Measurements from ENCODE around the gene BLVRA. TPM values are rescaled to one million over a fixed set of nuclear protein-coding genes. Genes with fewer than 3 reads are reported as not detected.

The BLVRA gene
- polyA plus RNA-seq, 1 donor (not counting 4 experiments of a cell fraction or from before 2014, with no cell fraction given): 49.6 TPM

DNA sequence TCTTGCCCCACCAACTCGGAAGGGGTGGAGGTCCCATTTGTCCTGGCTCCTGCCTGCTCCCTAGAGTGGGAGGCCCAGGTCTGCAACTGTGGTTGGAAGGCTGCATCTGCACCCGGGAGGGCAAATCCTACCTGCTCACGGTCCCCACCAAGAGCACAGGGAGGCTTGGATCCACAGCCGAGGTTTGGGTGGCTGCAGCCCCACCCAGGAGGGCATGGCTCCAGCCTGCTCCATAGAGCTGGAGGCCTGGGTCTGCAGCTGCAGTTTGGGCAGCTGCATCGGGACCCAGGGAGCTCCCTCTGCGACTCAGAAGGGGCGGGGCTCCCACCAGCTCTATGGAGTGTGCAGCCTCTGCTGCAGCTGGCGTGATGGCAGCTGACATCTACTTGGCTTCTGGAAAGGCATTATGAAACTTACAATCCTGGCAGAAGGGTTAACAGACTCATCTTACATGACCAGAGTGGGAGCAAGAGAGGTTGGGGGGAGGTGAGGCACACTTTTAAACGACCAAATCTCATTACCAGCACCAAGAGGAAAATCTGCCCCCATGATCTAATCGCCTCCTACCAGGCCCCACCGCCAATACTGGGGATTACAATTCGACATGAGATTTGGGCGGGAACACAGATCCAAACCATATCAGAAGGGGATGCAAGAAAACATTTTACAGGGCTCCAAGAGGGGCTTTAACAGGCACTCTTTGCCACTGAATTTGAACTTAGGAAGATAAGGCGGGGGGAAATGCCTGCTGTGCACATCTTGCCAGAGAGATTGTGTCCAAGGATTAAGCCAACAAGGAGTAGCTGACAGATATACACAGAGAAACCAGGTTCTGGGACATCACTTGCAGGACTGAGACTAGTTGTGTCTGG lies 8.2 kb upstream of the BLVRA start:
- H3K9ac ChIP-seq (ENCODE audit: control insufficient read depth, extremely low read depth, insufficient read depth, low read length): no peak overlapping the region
- DNase-seq (ENCODE audit: low read depth, low spot score): no peak
- H3K4me1 ChIP-seq (ENCODE audit: control insufficient read depth, extremely low read depth, insufficient read depth, low read length): no peaks in the 10 kb centered on the region
- TF ChIP-seq CTCF (optimal IDR thresholded peaks at IDR 0.05 in 1 of 3, IDR thresholded peaks at IDR 0.05 in 1 of 3, conservative IDR thresholded peaks at IDR 0.05 in 1 of 3; ENCODE audit: extremely low read depth in 1 of 3, insufficient read depth in 2 of 3, low read length in 3 of 3) (no peak), EZH2 (IDR thresholded peaks at IDR 0.05; ENCODE audit: low read length) (no peak)
- dilution Hi-C loops (cut with MboI; ENCODE audit: extremely low pct_ligation_motif_present, low sequenced_read_pairs): no loop called here
- no peaks in the 10 kb centered on the region for H3K27me3 ChIP-seq (ENCODE audit: control insufficient read depth, extremely low read depth, insufficient read depth, low read length)
- no peaks in the 10 kb centered on the region for H4K20me1 ChIP-seq (ENCODE audit: control insufficient read depth, extremely low read depth, insufficient read depth, low read length)
- H3K36me3 ChIP-seq (ENCODE audit: control insufficient read depth in 2 of 2, extremely low read depth in 1 of 2, insufficient read depth in 2 of 2, low read length in 2 of 2): no peaks in the 10 kb centered on the region
- no peaks in the 10 kb centered on the region for H3K9me1 ChIP-seq (ENCODE audit: control insufficient read depth, extremely low read depth, insufficient read depth, low read length)
- no peak overlapping the region for H3K27ac ChIP-seq (ENCODE audit: control insufficient read depth, insufficient read depth, low read length)
- H3K9me3 ChIP-seq (ENCODE audit: control insufficient read depth, low read depth, low read length): no peaks in the 10 kb centered on the region
- no peak overlapping the region for H3K4me2 ChIP-seq (ENCODE audit: control insufficient read depth, extremely low read depth, insufficient read depth, low read depth, low read length)
- H2AFZ ChIP-seq (ENCODE audit: control insufficient read depth, low read length): no peak overlapping the region
- no peak overlapping the region for H3K4me3 ChIP-seq (ENCODE audit: control insufficient read depth in 2 of 3, extremely low read depth in 1 of 3, insufficient read depth in 2 of 3, low read depth in 1 of 3, low read length in 3 of 3)
- no peaks in the 10 kb centered on the region for H3K79me2 ChIP-seq (ENCODE audit: control insufficient read depth, insufficient read depth, low read length)
- FAIRE-seq: no peak

DNA sequence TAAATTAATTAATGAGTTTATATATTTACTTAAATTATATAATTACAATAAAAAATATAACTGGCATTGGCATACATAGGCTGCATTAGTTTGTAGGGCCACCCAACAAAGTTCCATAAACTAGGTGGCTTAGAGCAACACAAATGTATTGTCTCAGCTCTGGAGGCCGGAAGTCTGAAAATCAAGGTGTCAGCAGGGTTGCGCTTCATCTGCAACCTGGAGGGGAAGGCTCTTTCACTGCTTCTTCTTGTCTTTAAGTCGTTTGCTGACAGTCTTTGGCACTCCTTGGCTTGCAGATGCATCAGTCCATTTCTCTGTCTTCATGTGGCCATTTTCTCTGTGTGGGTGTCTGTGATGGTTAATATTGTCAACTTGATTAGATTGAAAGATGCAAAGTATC lies 6.1 kb upstream of the BLVRA start:
- TF ChIP-seq EZH2 (IDR thresholded peaks at IDR 0.05; ENCODE audit: low read length) (no peak), CTCF (optimal IDR thresholded peaks at IDR 0.05 in 1 of 3, IDR thresholded peaks at IDR 0.05 in 1 of 3, conservative IDR thresholded peaks at IDR 0.05 in 1 of 3; ENCODE audit: extremely low read depth in 1 of 3, insufficient read depth in 2 of 3, low read length in 3 of 3) (no peak)
- Histone ChIP-seq H4K20me1 (ENCODE audit: control insufficient read depth, extremely low read depth, insufficient read depth, low read length) (no peaks in the 10 kb centered on the region), H3K4me2 (ENCODE audit: control insufficient read depth, extremely low read depth, insufficient read depth, low read depth, low read length) (no peak overlapping the region), H3K79me2 (ENCODE audit: control insufficient read depth, insufficient read depth, low read length) (no peaks in the 10 kb centered on the region), H3K4me3 (ENCODE audit: control insufficient read depth in 2 of 3, extremely low read depth in 1 of 3, insufficient read depth in 2 of 3, low read depth in 1 of 3, low read length in 3 of 3) (no peak overlapping the region), H2AFZ (ENCODE audit: control insufficient read depth, low read length) (no peak overlapping the region), H3K9me3 (ENCODE audit: control insufficient read depth, low read depth, low read length) (no peaks in the 10 kb centered on the region), H3K27ac (ENCODE audit: control insufficient read depth, insufficient read depth, low read length) (no peak overlapping the region), H3K9me1 (ENCODE audit: control insufficient read depth, extremely low read depth, insufficient read depth, low read length) (no peaks in the 10 kb centered on the region), H3K36me3 (ENCODE audit: control insufficient read depth in 2 of 2, extremely low read depth in 1 of 2, insufficient read depth in 2 of 2, low read length in 2 of 2) (no peaks in the 10 kb centered on the region), H3K4me1 (ENCODE audit: control insufficient read depth, extremely low read depth, insufficient read depth, low read length) (no peaks in the 10 kb centered on the region), H3K9ac (ENCODE audit: control insufficient read depth, extremely low read depth, insufficient read depth, low read length) (no peak overlapping the region), H3K27me3 (ENCODE audit: control insufficient read depth, extremely low read depth, insufficient read depth, low read length) (no peaks in the 10 kb centered on the region)
- FAIRE-seq (no peak), DNase-seq (ENCODE audit: low read depth, low spot score) (no peak)
- dilution Hi-C loops (cut with MboI; ENCODE audit: extremely low pct_ligation_motif_present, low sequenced_read_pairs): no loop called here
